HL-60 (cell line): Measurements from ENCODE around the gene LDAH.

Experiments used
- DNase-seq, 2 experiments: peaks; one replicate each; pipeline ENCODE4 v3.0.0-alpha.2; 2010 to 2020; ENCODE audit warnings: low read depth in 1 of 2, low spot score in 1 of 2
- H3K27ac ChIP-seq: fragments of 250-450 bp; sonication (Bioruptor Pico); replicated peaks from 2 replicates; pipeline ENCODE4 v1.5.1; 2020; ENCODE audit warnings: mild to moderate bottlenecking, moderate library complexity
- H3K27me3 ChIP-seq: fragments of 250-450 bp; sonication (Bioruptor Pico); 2 replicates; pipeline ENCODE4 v1.5.1; 2021; ENCODE audit warnings: mild to moderate bottlenecking, moderate library complexity; ENCODE audit not compliant: insufficient read depth, poor library complexity, severe bottlenecking
- H3K4me3 ChIP-seq: replicated peaks from 2 replicates; pipeline ENCODE4 v1.5.1; 2011; ENCODE audit warnings: mild to moderate bottlenecking, control low read depth, low read length; ENCODE audit not compliant: insufficient read depth
- GABPA ChIP-seq: IDR thresholded peaks from 2 replicates; pipeline ENCODE4 v1.6.1; 2012; ENCODE audit warnings: low read depth
- POLR2AphosphoS5 ChIP-seq: IDR thresholded peaks from 2 replicates; pipeline ENCODE4 v1.6.1; 2012; ENCODE audit warnings: low read depth
- SPI1 ChIP-seq: IDR thresholded peaks from 2 replicates; pipeline ENCODE4 v1.6.1; 2012; ENCODE audit warnings: low read depth, mild to moderate bottlenecking, borderline replicate concordance
- TF ChIP-seq, protein P1 (sequence below): IDR thresholded peaks from 2 replicates; pipeline ENCODE4 v1.6.1; 2012; ENCODE audit warnings: low read depth; ENCODE audit not compliant: insufficient replicate concordance
- TF ChIP-seq, protein P2 (sequence below): IDR thresholded peaks from one replicate; pipeline ENCODE4 v1.5.1; 2011; ENCODE audit warnings: low read length, control low read depth, inconsistent platforms; ENCODE audit not compliant: insufficient read depth

Gene LDAH

GRCh38 chr2:20766213-20766612 lies 56.7 kb downstream of the LDAH start:
- Histone ChIP-seq H3K4me3 (no peak overlapping the region), H3K27ac (no peak overlapping the region), H3K27me3 (no peaks in the 10 kb centered on the region)
- no peak for DNase-seq
- TF ChIP-seq GABPA (no peak), SPI1 (no peak), POLR2AphosphoS5 (no peak)
- TF ChIP-seq, protein P1, sequence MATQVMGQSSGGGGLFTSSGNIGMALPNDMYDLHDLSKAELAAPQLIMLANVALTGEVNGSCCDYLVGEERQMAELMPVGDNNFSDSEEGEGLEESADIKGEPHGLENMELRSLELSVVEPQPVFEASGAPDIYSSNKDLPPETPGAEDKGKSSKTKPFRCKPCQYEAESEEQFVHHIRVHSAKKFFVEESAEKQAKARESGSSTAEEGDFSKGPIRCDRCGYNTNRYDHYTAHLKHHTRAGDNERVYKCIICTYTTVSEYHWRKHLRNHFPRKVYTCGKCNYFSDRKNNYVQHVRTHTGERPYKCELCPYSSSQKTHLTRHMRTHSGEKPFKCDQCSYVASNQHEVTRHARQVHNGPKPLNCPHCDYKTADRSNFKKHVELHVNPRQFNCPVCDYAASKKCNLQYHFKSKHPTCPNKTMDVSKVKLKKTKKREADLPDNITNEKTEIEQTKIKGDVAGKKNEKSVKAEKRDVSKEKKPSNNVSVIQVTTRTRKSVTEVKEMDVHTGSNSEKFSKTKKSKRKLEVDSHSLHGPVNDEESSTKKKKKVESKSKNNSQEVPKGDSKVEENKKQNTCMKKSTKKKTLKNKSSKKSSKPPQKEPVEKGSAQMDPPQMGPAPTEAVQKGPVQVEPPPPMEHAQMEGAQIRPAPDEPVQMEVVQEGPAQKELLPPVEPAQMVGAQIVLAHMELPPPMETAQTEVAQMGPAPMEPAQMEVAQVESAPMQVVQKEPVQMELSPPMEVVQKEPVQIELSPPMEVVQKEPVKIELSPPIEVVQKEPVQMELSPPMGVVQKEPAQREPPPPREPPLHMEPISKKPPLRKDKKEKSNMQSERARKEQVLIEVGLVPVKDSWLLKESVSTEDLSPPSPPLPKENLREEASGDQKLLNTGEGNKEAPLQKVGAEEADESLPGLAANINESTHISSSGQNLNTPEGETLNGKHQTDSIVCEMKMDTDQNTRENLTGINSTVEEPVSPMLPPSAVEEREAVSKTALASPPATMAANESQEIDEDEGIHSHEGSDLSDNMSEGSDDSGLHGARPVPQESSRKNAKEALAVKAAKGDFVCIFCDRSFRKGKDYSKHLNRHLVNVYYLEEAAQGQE = no peak
- TF ChIP-seq, protein P2, sequence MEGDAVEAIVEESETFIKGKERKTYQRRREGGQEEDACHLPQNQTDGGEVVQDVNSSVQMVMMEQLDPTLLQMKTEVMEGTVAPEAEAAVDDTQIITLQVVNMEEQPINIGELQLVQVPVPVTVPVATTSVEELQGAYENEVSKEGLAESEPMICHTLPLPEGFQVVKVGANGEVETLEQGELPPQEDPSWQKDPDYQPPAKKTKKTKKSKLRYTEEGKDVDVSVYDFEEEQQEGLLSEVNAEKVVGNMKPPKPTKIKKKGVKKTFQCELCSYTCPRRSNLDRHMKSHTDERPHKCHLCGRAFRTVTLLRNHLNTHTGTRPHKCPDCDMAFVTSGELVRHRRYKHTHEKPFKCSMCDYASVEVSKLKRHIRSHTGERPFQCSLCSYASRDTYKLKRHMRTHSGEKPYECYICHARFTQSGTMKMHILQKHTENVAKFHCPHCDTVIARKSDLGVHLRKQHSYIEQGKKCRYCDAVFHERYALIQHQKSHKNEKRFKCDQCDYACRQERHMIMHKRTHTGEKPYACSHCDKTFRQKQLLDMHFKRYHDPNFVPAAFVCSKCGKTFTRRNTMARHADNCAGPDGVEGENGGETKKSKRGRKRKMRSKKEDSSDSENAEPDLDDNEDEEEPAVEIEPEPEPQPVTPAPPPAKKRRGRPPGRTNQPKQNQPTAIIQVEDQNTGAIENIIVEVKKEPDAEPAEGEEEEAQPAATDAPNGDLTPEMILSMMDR = no peak

- no peaks in the 10 kb centered on the region for H3K27me3 ChIP-seq
- no peak for DNase-seq
- H3K27ac ChIP-seq = no peak overlapping the region
These were observed 59.8 kb downstream of the LDAH start for GRCh38 chr2:20762945-20763683.

DNA sequence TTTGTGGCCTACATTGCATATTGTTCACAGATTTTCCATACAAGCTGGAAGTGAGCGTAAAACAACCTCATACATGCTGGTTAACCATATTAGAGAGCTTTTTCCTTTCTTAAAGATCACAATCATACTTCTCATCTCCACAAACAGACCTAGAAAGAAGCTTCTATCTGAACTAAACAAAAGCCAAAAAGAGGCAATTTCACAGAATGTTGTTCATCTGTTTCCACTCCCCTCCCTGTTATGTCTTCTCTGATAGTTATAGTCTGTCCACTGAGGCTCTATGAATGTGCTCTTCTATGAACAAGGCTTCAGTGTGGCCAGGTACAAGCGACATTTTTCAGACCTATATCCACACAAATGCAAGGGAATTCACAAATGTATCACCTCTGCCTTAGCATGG lies 63.4 kb downstream of the LDAH start:
- H3K27ac ChIP-seq = no peak overlapping the region
- DNase-seq = no peak
- H3K4me3 ChIP-seq = no peak overlapping the region
- no peaks in the 10 kb centered on the region for H3K27me3 ChIP-seq
- TF ChIP-seq POLR2AphosphoS5 = no peak
- TF ChIP-seq SPI1 = no peak
- TF ChIP-seq, protein P1 = no peak
- no peak for TF ChIP-seq GABPA
- TF ChIP-seq, protein P2 = no peak

More at GRCh38 chr2:20762945-20763683, 59.8 kb downstream of the LDAH start:
- TF ChIP-seq SPI1 (no peak), GABPA (no peak), POLR2AphosphoS5 (no peak)
- TF ChIP-seq, protein P2 = no peak
- TF ChIP-seq, protein P1 = no peak
- no peak overlapping the region for H3K4me3 ChIP-seq
